Measurements from ENCODE around the gene PRICKLE4. TPM values are rescaled to one million over a fixed set of nuclear protein-coding genes. Genes with fewer than 3 reads are reported as not detected.

Gene PRICKLE4
- total RNA-seq, 1 donor from 2014 or later: 13.1 TPM

Other genes starting within 250 kb of the PRICKLE4 start
- gene FOXP4, start 234.4 kb upstream of the PRICKLE4 start, total RNA-seq: 66.5 TPM
- gene MDFI, start 142.3 kb upstream of the PRICKLE4 start, total RNA-seq: 7.3 TPM
- gene TFEB, start 45.2 kb upstream of the PRICKLE4 start, total RNA-seq: 41.7 TPM
- gene PGC, start 33.4 kb upstream of the PRICKLE4 start, total RNA-seq: 6.7 TPM
- 6.3 TPM for gene FRS3, start 882 bp upstream of the PRICKLE4 start, total RNA-seq
- 123 TPM for gene TOMM6, start 6.9 kb downstream of the PRICKLE4 start, total RNA-seq
- gene USP49, start 114.6 kb downstream of the PRICKLE4 start, total RNA-seq: 3.3 TPM
- gene MED20, start 140.4 kb downstream of the PRICKLE4 start, total RNA-seq: 26.7 TPM
- 9.6 TPM for gene BYSL, start 140.7 kb downstream of the PRICKLE4 start, total RNA-seq
- gene CCND3, start 161.0 kb downstream of the PRICKLE4 start, total RNA-seq: 103 TPM